ES-I3 (cell line): ENCODE data around the gene FBN2.
"Not testable (repeated sequence)": the region's sequence is repeated elsewhere in the genome, so short reads cannot be mapped to it uniquely, and the experiment has no call there.

Experiments used
- H3K36me3 ChIP-seq: 2 replicates; pipeline ENCODE4 v1.6.1; 2013; ENCODE audit warnings: mild to moderate bottlenecking, low read length, control low read depth, moderate library complexity; ENCODE audit not compliant: insufficient read depth
- H3K4me1 ChIP-seq: 2 replicates; pipeline ENCODE4 v1.6.1; 2013; ENCODE audit warnings: mild to moderate bottlenecking, control low read depth, low read length; ENCODE audit not compliant: insufficient read depth
- H3K9ac ChIP-seq: 2 replicates; pipeline ENCODE4 v1.6.1; 2013; ENCODE audit warnings: low read depth, mild to moderate bottlenecking, low read length, moderate library complexity
- H3K9me3 ChIP-seq: 2 replicates; pipeline ENCODE4 v1.6.1; 2013; ENCODE audit warnings: mild to moderate bottlenecking, low read length, moderate library complexity; ENCODE audit not compliant: control insufficient read depth, insufficient read depth

The FBN2 gene

DNA sequence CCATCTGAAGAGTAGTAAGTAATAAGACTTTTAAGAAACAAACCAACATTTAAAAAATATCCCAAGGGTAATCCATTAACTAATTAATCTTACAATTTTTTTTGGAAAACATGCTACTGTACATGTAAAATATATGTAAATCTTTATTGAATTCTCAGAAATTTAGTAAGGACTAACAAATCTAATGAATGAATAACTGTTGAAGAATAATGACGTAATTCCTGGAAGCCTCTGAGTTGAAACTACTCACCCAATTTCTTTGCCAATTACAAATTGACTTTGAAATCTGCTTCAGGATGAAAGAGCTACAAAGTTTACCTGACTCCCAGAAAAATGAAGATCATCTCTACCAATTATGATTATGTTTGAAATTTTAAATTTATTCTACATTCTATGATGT, 21.1 kb downstream of the FBN2 start:
- Histone ChIP-seq H3K36me3 (no peaks in the 10 kb centered on the region), H3K4me1 (no peaks in the 10 kb centered on the region), H3K9me3 (no peaks in the 10 kb centered on the region), H3K9ac (no peak overlapping the region)

GRCh38 chr5:128513806-128514205, 24.2 kb downstream of the FBN2 start:
- no peaks in the 10 kb centered on the region for H3K36me3 ChIP-seq
- no peaks in the 10 kb centered on the region; the same call in 1 of the 2 replicates for H3K9me3 ChIP-seq
- H3K9ac ChIP-seq, result no peak overlapping the region
- H3K4me1 ChIP-seq, result no peaks in the 10 kb centered on the region

DNA sequence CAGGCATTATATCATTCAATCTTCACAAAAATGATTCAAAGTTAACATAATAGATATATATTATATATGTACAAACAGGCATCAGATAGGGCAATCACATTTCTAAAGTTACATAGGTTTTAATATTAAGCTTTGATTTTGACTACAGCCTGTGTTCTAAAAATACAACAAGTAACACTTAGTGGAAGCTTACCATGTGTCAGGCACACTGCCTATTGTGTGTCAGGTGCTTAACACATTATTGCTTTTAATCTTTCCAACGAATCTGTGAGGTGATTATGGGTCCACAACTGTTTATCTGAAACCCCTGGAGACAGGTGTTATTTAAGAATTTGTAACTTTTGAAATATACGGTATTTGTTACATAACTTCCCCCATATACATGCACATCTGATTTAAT, 25.2 kb downstream of the FBN2 start:
- Histone ChIP-seq H3K9me3 (no peaks in the 10 kb centered on the region; the same call in 1 of the 2 replicates), H3K4me1 (no peaks in the 10 kb centered on the region), H3K36me3 (no peaks in the 10 kb centered on the region), H3K9ac (no peak overlapping the region)

- H3K4me1 ChIP-seq, result no peaks in the 10 kb centered on the region
- H3K36me3 ChIP-seq, result no peaks in the 10 kb centered on the region
- H3K9me3 ChIP-seq, result peaks cover 6% of the 10 kb centered on the region
- no peak overlapping the region for H3K9ac ChIP-seq
Observed at GRCh38 chr5:128506643-128507042, 31.4 kb downstream of the FBN2 start.

GRCh38 chr5:128503727-128504126, 34.3 kb downstream of the FBN2 start:
- not testable (repeated sequence) for H3K9me3 ChIP-seq, H3K4me1 ChIP-seq, H3K9ac ChIP-seq, H3K36me3 ChIP-seq

DNA sequence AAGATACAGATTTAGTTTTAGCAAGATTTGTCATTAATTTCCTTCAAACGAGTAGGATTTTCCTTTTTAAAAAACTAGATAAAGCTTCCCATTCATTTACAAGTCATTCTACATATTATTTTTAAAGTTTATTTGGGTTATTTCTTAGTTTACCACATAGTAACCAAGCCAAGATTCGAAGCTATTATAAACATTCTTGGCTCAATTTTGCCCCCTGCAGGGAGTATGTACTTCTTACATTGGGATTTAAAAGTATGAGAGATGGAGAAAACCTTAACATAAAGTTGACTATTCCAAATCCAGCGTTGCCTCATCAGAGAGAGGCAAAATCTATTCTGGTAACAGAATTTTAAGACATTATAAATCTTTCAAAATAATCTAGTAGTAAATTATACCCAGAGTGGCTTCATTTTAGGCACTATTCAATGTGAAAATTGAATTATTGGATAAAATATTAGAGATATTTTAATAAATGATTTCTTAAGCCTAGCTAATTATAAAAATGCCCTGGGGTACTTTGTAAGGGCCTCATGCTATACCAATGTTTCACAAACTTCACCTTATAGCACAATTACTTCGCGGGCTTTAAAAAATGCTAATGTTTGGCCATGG, 39.1 kb downstream of the FBN2 start:
- Histone ChIP-seq H3K4me1 (no peaks in the 10 kb centered on the region), H3K36me3 (no peaks in the 10 kb centered on the region), H3K9me3 (no peaks in the 10 kb centered on the region; the same call in 1 of the 2 replicates), H3K9ac (no peak overlapping the region)

DNA sequence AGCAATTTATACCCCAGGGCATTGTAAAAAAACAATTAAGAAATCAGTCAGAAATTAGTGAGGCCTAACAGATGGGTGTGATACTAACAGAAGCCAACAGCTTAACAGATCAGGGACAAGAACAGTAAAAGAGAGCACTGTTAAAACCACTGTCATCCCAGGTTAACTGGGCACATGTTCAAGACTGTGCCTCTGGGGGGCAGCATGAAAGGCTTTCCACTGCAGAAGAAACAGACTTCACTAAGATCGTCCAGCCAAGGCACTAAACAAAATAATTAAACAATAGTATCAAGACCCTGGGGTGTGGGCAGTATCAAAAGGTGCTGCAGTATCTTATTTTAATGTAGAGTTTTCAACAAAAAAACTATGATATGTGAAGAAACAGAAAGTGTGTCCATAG, 43.5 kb downstream of the FBN2 start:
- H3K9ac ChIP-seq, result no peak overlapping the region
- no peaks in the 10 kb centered on the region for H3K9me3 ChIP-seq
- H3K36me3 ChIP-seq, result no peaks in the 10 kb centered on the region
- 0 out of 2 replicates have a peak, but pooled peaks cover 6% of the 10 kb centered on the region for H3K4me1 ChIP-seq

GRCh38 chr5:128493657-128494329, 44.3 kb downstream of the FBN2 start:
- H3K4me1 ChIP-seq, result 0 out of 2 replicates have a peak, but pooled peaks cover 6% of the 10 kb centered on the region
- H3K36me3 ChIP-seq, result no peaks in the 10 kb centered on the region
- no peak overlapping the region for H3K9ac ChIP-seq
- H3K9me3 ChIP-seq, result no peaks in the 10 kb centered on the region

- Histone ChIP-seq H3K9me3 (no peaks in the 10 kb centered on the region), H3K9ac (no peak overlapping the region), H3K36me3 (no peaks in the 10 kb centered on the region), H3K4me1 (0 out of 2 replicates have a peak, but pooled peaks cover 6% of the 10 kb centered on the region)
Observed at GRCh38 chr5:128491291-128491690, 46.8 kb downstream of the FBN2 start.

DNA sequence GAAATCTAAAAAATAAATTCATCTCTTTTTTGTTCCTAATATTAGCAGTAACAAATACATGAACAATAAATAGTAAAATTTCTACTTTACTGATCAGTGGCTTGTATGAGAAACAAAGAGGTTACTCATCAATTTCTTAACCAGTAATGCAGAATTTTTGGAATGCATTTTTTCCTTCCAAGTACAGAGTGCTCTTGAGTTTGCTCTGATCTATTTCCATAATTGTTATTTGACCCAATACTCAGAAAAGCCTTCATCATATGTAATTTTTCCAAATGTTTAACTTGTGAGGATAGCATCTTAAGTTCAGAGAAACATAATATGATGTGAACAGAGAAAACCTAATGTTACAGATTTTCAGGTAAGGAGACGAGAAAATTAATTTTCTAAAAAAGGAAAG, 47.3 kb downstream of the FBN2 start:
- no peaks in the 10 kb centered on the region for H3K36me3 ChIP-seq
- H3K9me3 ChIP-seq, result no peaks in the 10 kb centered on the region
- H3K9ac ChIP-seq, result no peak overlapping the region
- 0 out of 2 replicates have a peak, but pooled peaks cover 6% of the 10 kb centered on the region for H3K4me1 ChIP-seq

DNA sequence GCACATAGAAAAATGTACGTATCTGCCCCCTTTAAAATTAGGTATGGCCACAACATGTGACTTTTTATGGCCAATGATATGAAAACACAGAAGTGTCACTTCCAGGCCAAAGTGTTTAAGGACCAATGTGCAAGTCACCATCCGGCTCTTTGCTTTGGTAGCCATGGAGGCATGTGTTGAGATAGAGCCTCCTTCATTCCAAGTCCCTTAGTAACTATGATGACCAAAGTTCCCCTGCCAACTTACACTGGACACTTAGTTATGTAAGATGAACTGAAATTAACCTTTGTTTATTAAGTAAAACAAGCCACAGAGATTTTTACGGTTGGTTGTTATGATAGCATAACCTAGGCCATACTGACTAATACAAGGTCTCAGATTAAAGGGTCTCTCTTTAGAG, 51.0 kb downstream of the FBN2 start:
- H3K36me3 ChIP-seq, result no peaks in the 10 kb centered on the region
- no peaks in the 10 kb centered on the region for H3K4me1 ChIP-seq
- no peak overlapping the region for H3K9ac ChIP-seq
- H3K9me3 ChIP-seq, result no peaks in the 10 kb centered on the region

GRCh38 chr5:128483738-128484137, 54.3 kb downstream of the FBN2 start:
- H3K36me3 ChIP-seq, result no peaks in the 10 kb centered on the region

DNA sequence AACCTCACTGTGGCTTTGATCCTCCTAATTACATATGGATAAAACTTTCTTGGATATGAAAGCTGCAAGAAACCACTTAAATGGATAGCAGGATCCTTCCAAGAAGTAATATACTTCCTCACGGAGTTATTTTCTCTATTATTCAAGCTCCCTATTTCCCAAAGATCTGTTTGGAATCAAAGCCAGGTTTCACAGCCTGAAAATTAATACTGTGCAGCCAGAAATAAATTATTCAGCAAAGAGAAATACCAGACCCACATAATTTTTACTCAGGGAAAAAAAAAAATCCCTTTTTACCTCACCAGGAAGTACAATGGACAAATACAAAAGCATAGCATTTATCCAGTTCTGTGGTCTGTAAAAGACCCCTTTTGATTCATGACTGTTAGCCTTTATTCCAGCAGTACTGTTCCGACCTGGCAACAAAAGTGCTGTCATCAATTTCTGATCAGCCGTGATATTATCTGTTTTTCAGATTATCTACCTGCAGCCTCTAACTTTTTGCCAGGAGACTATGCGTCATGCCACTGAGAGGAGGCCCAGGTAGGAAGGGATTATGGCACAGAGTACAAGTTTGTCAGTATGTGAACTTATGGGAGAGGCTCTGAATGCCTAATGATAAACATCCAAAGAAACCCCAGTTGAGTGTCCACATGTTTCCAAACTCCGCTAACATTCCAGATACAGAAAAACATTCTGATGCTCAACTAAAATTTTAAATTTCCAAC, 57.0 kb downstream of the FBN2 start:
- no peaks in the 10 kb centered on the region for H3K36me3 ChIP-seq
- no peaks in the 10 kb centered on the region for H3K4me1 ChIP-seq
- H3K9me3 ChIP-seq, result no peaks in the 10 kb centered on the region
- H3K9ac ChIP-seq, result no peak overlapping the region

More at GRCh38 chr5:128483738-128484137, 54.3 kb downstream of the FBN2 start:
- H3K4me1 ChIP-seq, result no peaks in the 10 kb centered on the region
- no peak overlapping the region for H3K9ac ChIP-seq
- no peaks in the 10 kb centered on the region for H3K9me3 ChIP-seq

- Histone ChIP-seq H3K9ac (no peak overlapping the region), H3K4me1 (no peaks in the 10 kb centered on the region), H3K9me3 (no peaks in the 10 kb centered on the region), H3K36me3 (no peaks in the 10 kb centered on the region)
Observed at GRCh38 chr5:128480158-128480557, 57.9 kb downstream of the FBN2 start.
